ENCODE results near the gene CCDC27.

CCDC27 gene

GRCh38 chr1:3718764-3719163 lies 33.5 kb upstream of the CCDC27 start:
- DNase-seq (ENCODE audit: low read depth in 2 of 2), result no peak

- DNase-seq (ENCODE audit: low read depth in 2 of 2), result no peak
These were observed 30.2 kb upstream of the CCDC27 start for GRCh38 chr1:3721955-3722465.

- DNase-seq (ENCODE audit: low read depth in 2 of 2), result no peak
These were observed 29.4 kb upstream of the CCDC27 start for GRCh38 chr1:3722846-3723245.

GRCh38 chr1:3724416-3725030 lies 27.7 kb upstream of the CCDC27 start:
- DNase-seq (ENCODE audit: low read depth in 2 of 2), result peak; percentile 56 to 66

GRCh38 chr1:3725366-3725765 lies 26.9 kb upstream of the CCDC27 start:
- no peak for DNase-seq (ENCODE audit: low read depth in 2 of 2)

- DNase-seq (ENCODE audit: low read depth in 2 of 2), result no peak
These were observed 25.0 kb upstream of the CCDC27 start for GRCh38 chr1:3727042-3727824.

- DNase-seq (ENCODE audit: low read depth in 2 of 2), result no peak
These were observed 24.1 kb upstream of the CCDC27 start for GRCh38 chr1:3727825-3728776.

GRCh38 chr1:3729594-3730542 lies 22.4 kb upstream of the CCDC27 start:
- DNase-seq (ENCODE audit: low read depth in 2 of 2), result no peak

GRCh38 chr1:3730543-3731247 lies 21.6 kb upstream of the CCDC27 start:
- no peak for DNase-seq (ENCODE audit: low read depth in 2 of 2)

GRCh38 chr1:3731583-3732433 lies 20.4 kb upstream of the CCDC27 start:
- DNase-seq (ENCODE audit: low read depth in 2 of 2), result no peak

- no peak for DNase-seq (ENCODE audit: low read depth in 2 of 2)
These were observed 19.7 kb upstream of the CCDC27 start for GRCh38 chr1:3732434-3733093.

- DNase-seq (ENCODE audit: low read depth in 2 of 2), result no peak
These were observed 19.0 kb upstream of the CCDC27 start for GRCh38 chr1:3733094-3733882.

GRCh38 chr1:3733883-3734589 lies 18.2 kb upstream of the CCDC27 start:
- DNase-seq (ENCODE audit: low read depth in 2 of 2), result no peak

- DNase-seq (ENCODE audit: low read depth in 2 of 2), result no peak
These were observed 17.6 kb upstream of the CCDC27 start for GRCh38 chr1:3734602-3735001.

GRCh38 chr1:3735027-3735681 lies 17.1 kb upstream of the CCDC27 start:
- DNase-seq (ENCODE audit: low read depth in 2 of 2), result no peak

- DNase-seq (ENCODE audit: low read depth in 2 of 2), result no peak
These were observed 16.6 kb upstream of the CCDC27 start for GRCh38 chr1:3735688-3736087.

GRCh38 chr1:3736131-3736561 lies 16.1 kb upstream of the CCDC27 start:
- no peak for DNase-seq (ENCODE audit: low read depth in 2 of 2)
